Activated T-cell treated with anti-CD3 and anti-CD28 coated beads, Interleukin-2, amount 50 U/mL, for 4 hours (primary cell): Measurements from ENCODE around the gene NDUFA1. TPM values are rescaled to one million over a fixed set of nuclear protein-coding genes. Genes with fewer than 3 reads are reported as not detected.
"Not testable (repeated sequence)": the region's sequence is repeated elsewhere in the genome, so short reads cannot be mapped to it uniquely, and the experiment has no call there.

Experiments
- ATAC-seq, 2 donors: fragments of 200-7000 bp; cut with Tn5 transposase; one replicate each; pipeline ENCODE4 v1.10.0; 2021
- DNase-seq: peaks from one replicate; pipeline ENCODE4 v3.0.0-alpha.2; 2020
- H3K27me3 Mint-ChIP-seq: one replicate; pipeline ENCODE4 v1.8.0; 2021; ENCODE audit warnings: low read depth, mixed read lengths
- H3K36me3 Mint-ChIP-seq: one replicate; pipeline ENCODE4 v1.8.0; 2022; ENCODE audit warnings: mixed read lengths; ENCODE audit not compliant: insufficient read depth
- H3K4me1 Mint-ChIP-seq: one replicate; pipeline ENCODE4 v1.8.0; 2021; ENCODE audit warnings: low read depth, mixed read lengths
- H3K4me3 Mint-ChIP-seq: one replicate; pipeline ENCODE4 v1.8.0; 2021; ENCODE audit warnings: mild to moderate bottlenecking, moderate library complexity, mixed read lengths
- H3K9me3 Mint-ChIP-seq: one replicate; pipeline ENCODE4 v1.8.0; 2021; ENCODE audit warnings: mixed read lengths
- total RNA-seq, 3 donors: library from RNA; stranded (reverse); gene quantifications; one replicate each; pipeline ENCODE4 v1.2.1, GENCODE V29; 2021

NDUFA1 gene
- total RNA-seq, 3 donors from 2014 or later = 82.4 to 87.4 (median 83.8) TPM

DNA sequence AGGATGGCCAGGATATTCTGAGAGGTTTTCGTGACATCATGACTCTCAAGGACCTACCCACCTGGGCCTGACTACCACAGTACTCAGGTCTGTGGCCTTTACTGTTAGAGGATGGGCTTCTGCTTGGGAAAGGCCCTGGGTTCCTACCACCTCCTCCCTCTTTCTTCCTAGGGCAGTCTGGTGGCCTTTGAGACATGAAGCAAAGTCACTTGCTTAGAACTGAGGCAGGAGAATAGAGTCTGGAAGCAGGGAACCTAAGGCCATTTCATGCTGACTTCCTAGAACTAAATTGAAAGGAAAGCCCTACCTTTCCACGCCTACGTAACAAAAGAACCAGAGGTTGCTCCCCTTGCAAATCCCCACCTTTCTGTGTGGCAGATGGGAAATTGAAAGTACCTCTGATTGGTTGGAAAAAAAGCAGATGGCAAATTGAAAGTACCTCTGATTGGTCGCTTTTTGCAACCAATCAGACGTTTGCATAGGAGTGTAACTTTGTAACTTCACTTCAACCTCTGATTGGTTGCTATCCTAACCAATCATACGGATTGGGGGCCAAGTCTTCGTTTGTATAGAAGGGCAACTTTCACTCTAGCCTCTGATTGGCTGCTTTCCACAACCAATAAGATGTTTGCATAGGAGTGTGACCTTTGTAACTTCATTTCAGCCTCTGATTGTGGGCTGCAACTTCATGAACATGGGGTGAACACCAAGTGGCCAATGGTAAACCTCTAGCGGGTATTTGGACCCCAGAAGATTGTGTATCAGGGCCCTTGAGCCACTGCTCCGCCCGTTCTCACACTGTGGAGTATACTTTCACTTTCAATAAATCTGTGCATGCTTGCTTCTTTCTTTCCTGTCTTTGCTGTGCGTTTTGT, 14.2 kb downstream of the NDUFA1 start:
- H3K36me3 Mint-ChIP-seq = no peaks in the 10 kb centered on the region
- H3K4me3 Mint-ChIP-seq = peak overlapping the region; percentile 45
- no peak for DNase-seq
- no peak for ATAC-seq
- no peaks in the 10 kb centered on the region for H3K27me3 Mint-ChIP-seq
- H3K9me3 Mint-ChIP-seq = no peaks in the 10 kb centered on the region
- H3K4me1 Mint-ChIP-seq = peaks cover 10% of the 10 kb centered on the region

DNA sequence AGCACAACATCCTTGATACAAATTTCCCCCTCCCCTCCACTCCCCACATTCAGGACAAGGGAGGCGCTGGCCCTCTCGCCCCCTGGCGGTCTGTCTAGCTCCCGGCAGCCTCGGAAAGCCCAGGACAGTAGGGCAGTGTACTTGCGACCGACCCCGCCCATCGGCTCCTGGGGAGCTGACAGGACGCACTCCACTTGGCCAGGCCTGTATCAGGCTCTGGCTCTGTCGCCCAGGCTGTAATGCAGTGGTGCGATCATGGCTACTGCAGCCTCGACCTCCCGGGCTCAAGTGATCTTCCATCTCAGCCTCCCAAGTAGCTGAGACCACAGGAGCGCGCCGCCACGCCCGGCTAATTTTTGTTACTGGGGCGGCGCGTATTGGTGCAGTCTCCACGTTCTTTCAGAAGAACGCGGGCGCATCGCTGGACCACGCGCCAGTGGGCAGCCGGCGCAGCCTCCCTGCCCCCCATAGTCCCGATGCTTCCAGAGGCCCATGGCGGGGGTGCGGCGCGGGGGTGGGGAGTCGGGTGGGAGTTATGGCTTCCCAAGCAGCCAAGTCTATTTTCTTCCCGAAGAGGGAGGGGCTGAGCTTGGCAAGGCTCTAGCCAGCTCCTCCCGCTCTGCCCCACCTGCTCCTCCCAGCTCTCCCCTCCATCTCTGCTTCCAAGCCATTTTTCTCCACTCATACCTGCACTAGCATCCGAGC, 16.2 kb downstream of the NDUFA1 start:
- Mint-ChIP-seq H3K9me3 (no peaks in the 10 kb centered on the region), H3K4me3 (peak overlapping the region; percentile 40), H3K36me3 (no peaks in the 10 kb centered on the region), H3K27me3 (no peaks in the 10 kb centered on the region), H3K4me1 (peaks cover 8% of the 10 kb centered on the region)
- DNase-seq = peak; percentile 43
- ATAC-seq = peak; percentile 84 to 87

DNA sequence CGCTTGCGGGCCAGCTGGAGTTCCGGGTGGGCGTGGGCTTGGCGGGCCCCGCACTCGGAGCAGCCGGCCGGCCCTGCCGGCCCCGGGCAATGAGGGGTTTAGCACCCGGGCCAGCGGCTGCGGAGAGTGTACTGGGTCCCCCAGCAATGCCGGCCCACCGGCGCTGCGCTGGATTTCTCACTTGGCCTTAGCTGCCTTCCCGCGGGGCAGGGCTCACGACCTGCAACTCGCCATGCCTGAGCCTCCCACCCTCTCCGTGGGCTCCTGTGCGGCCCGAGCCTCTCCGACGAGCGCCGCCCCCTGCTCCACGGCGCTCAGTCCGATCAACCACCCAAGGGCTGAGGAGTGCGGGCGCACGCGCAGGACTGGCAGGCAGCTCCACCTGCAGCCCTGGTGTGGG, 19.0 kb downstream of the NDUFA1 start:
- H3K9me3 Mint-ChIP-seq, H3K36me3 Mint-ChIP-seq, DNase-seq, ATAC-seq, H3K4me1 Mint-ChIP-seq, H3K4me3 Mint-ChIP-seq, H3K27me3 Mint-ChIP-seq: not testable (repeated sequence)

DNA sequence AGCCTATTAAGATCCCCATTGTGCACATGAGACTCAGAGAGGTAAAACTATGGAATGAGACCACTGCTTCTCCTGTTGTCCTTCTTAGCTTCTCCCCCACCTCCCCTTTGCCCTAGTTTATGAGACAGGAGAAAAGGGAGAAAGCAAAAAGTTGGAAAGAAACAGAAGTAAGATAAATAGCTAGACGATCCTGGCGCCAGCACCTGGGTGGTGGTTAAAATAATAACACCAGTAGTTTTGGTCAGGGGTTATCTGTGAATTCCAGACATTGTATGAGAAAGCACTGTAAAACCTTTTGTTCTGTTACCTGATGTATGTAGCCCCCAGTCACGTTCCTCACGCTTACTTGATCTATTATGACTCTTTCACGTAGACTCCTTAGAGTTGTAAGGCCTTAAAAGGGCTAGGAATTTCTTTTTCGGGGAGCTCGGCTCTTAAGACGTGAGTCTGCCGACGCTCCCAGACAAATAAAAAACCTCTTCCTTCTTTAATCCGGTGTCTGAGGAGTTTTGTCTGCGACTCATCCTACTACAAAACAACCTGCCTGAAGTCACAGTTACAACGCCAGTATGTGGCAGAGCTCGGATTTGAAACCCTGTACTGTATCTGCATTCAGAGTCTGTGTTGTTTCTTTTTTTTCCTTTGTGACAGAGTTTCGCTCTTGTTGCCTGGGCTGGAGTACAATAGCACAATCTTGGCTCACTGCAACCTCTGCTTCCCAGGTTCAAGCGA, 20.5 kb downstream of the NDUFA1 start:
- not testable (repeated sequence) for H3K4me3 Mint-ChIP-seq, ATAC-seq, DNase-seq, H3K36me3 Mint-ChIP-seq, H3K9me3 Mint-ChIP-seq, H3K27me3 Mint-ChIP-seq, H3K4me1 Mint-ChIP-seq

DNA sequence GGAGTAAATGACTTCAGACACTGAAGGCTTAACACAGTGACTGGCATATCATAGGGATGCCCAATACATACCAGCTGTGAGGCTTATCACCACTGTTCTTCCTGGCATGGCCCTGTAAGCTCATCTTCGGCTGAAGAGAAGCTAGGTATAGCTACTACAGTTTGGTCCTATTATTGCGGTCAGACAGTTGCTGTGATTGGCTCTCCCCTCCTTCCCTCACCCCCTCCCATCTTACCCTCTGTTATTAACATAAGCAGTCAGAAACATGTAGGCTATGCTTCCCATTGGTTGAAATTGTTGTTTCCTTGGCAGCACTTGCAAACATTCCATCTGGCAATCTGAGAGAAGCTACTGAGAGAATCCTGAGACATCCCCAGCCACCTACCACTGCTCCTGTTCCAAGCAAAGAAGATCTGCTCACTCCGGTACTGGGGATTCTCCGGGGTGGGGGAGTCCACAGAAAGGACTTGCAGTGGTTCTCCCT, 24.3 kb downstream of the NDUFA1 start, which contains the start of gene AKAP14:
TSS of gene AKAP14 (plus strand) at position 51 of the 484 bp plus-strand sequence. CDS start 7,331 bp downstream, outside the sequence.
- DNase-seq (no peak), ATAC-seq (no peak)
- H3K4me3 Mint-ChIP-seq = no peak within 1 kb of the TSS
- H3K27me3 Mint-ChIP-seq = no peaks in the 10 kb centered on the region
- H3K4me1 Mint-ChIP-seq = peaks cover under 1% of the 10 kb centered on the region
- H3K9me3 Mint-ChIP-seq = no peaks in the 10 kb centered on the region
- H3K36me3 Mint-ChIP-seq = no peaks in the 10 kb centered on the region

DNA sequence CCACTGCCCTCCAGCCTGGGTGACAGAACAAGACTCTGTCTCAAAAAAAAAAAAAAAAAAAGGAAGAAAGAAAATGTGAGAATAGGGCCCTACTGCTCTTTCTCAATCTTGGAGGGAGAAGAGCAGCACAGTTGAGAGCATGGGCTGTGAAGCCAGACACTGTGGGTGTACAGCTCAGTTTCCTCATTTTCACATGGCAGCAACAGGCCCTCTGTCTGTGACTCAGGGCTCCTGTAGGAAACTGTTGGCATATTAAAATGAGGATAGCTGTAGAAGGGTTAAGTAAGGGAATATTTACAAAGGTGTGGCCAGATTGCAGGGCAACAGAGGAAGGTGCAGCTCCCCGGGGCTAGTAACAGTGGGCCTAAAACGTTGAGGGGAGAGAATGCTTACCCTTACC, 27.5 kb downstream of the NDUFA1 start:
- no peaks in the 10 kb centered on the region for H3K9me3 Mint-ChIP-seq
- no peak overlapping the region for H3K4me3 Mint-ChIP-seq
- DNase-seq = no peak
- no peaks in the 10 kb centered on the region for H3K27me3 Mint-ChIP-seq
- peaks cover 1% of the 10 kb centered on the region for H3K4me1 Mint-ChIP-seq
- ATAC-seq = no peak
- no peaks in the 10 kb centered on the region for H3K36me3 Mint-ChIP-seq

DNA sequence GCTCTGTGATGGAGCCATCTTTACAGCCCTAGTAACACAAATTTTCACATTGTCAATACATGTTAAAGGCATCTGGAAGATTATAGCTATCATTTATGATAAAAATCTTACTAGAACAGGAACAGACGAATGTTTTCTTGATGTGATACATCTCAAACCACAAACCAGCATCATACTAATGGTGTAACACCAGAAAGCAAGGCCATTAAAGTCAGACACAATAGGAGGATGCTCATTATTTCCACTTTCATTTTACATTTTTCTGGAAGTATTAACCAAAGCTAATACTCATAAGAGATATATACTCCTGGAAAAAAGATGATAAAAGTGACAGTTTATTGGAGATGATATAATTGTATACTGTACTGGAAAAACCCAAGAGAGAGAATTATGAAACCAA, 29.3 kb downstream of the NDUFA1 start:
- Mint-ChIP-seq H3K36me3 (no peaks in the 10 kb centered on the region), H3K9me3 (no peaks in the 10 kb centered on the region), H3K4me1 (peaks cover 1% of the 10 kb centered on the region), H3K4me3 (no peak overlapping the region), H3K27me3 (no peaks in the 10 kb centered on the region)
- ATAC-seq (no peak), DNase-seq (no peak)

DNA sequence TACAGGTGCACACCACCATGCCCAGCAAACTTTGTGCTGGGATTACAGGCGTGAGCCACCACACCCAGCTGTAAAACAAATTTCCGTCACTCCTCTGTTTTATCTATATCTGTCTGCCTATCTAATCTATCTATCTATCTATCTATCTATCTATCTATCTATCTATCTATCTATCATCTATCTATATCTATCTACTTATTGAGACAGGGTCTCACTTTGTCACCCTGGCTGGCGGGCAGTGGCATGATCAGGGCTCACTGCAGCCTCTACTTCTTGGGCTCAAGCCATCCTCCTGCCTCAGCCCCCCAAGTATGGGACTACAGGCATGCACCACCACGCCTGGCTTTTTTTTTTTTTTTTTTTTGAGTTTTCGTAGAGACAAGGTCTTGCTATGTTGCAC, 44.7 kb downstream of the NDUFA1 start:
- Mint-ChIP-seq H3K4me1 (no peaks in the 10 kb centered on the region), H3K27me3 (no peaks in the 10 kb centered on the region), H3K4me3 (no peak overlapping the region), H3K36me3 (no peaks in the 10 kb centered on the region), H3K9me3 (no peaks in the 10 kb centered on the region)
- DNase-seq = no peak
- no peak for ATAC-seq

DNA sequence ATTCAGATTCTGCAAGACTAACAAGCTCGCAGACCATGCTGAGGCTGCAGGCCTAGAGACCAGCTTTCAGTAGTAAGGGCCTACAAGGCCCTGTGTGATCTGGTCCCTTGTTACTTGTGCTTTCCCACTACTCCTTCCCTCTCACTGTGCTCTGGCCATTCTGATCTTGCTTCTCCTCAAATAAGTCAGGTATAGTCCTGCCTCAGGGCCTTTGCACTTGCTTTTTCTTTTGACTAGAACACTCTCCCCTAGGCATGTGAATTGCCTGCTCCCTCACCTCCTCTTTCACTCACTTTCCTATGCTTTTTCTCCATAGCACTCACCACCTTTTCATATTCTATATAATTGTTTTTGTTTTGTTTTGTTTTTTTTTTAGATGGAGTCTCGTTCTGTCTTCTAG, 46.2 kb downstream of the NDUFA1 start:
- H3K4me1 Mint-ChIP-seq = no peaks in the 10 kb centered on the region
- no peak overlapping the region for H3K4me3 Mint-ChIP-seq
- no peak for ATAC-seq
- no peaks in the 10 kb centered on the region for H3K36me3 Mint-ChIP-seq
- no peaks in the 10 kb centered on the region for H3K27me3 Mint-ChIP-seq
- no peaks in the 10 kb centered on the region for H3K9me3 Mint-ChIP-seq
- DNase-seq = no peak

DNA sequence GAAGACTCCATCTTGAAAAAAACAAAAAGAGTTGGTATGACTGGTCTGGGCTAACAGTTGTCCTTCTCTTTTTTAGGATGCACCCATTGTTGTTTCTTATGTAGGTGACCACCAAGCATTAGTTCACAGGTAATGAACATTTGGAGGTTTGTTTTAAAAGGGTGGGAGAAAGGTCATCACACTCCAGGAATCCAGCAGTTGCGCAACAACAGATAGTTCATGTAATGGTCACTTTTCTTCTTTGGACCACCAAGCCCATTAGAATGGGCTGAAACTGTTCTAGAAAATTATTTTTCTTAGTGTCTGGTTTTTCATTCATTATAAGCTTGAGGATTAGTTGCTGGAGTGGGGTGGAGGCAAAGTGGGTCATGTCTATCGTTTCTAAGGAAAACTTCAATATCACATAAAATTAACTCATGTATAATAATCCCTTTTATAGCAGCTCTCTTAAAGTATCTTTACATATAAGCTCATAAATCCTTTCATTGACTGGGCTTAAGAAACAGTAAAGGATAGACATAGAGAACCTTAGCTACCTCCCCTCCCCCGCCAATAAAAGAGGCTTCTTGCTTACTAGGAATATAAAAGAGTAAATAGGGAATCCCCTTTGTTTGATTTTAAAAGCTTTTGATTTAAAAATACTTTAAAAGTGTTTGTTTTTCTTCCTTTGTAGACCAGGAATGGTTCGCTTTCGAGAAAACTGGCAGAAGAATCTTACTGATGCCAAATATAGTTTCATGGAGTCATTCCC, 48.4 kb downstream of the NDUFA1 start:
- Mint-ChIP-seq H3K4me3 (no peak overlapping the region), H3K9me3 (no peaks in the 10 kb centered on the region), H3K36me3 (peaks cover 2% of the 10 kb centered on the region), H3K4me1 (no peaks in the 10 kb centered on the region), H3K27me3 (no peaks in the 10 kb centered on the region)
- DNase-seq (no peak), ATAC-seq (no peak)

DNA sequence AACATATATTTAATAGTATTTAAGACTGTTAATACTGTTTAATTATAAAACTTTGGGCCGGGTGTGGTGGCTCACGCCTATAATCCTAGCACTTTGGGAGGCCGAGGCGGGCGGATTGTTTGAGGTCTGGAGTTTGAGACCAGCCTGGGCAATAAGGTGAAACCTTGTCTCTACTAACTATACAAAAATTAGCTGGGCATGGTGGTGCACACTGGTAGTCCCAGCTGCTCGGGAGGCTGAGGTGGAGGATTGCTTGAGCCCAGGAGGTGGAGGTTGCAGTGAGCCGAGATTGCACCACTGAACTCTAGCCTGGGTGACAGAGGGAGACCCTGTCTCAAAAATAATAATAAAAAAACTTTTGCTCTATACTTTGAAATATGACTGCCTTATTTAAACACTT, 50.8 kb downstream of the NDUFA1 start:
- H3K4me1 Mint-ChIP-seq, H3K4me3 Mint-ChIP-seq, H3K36me3 Mint-ChIP-seq, DNase-seq, H3K9me3 Mint-ChIP-seq, ATAC-seq, H3K27me3 Mint-ChIP-seq: not testable (repeated sequence)
